Lower lobe of right lung (tissue), 2 donors: ENCODE measurements around the gene MLX. TPM values are rescaled to one million over a fixed set of nuclear protein-coding genes. Genes with fewer than 3 reads are reported as not detected.
"Not testable (repeated sequence)": the region's sequence is repeated elsewhere in the genome, so short reads cannot be mapped to it uniquely, and the experiment has no call there.

Experiments used
- ATAC-seq, 2 donors: fragments of 200-7000 bp; cut with Tn5 transposase; one replicate each; pipeline ENCODE4 v1.9.1; 2020 to 2022; ENCODE audit warnings: mild to moderate bottlenecking in 2 of 2, moderate library complexity in 2 of 2
- DNase-seq: peaks from one replicate; pipeline ENCODE4 v3.0.0-alpha.2; 2020
- H3K27ac ChIP-seq: fragments of 200-600 bp; one replicate; pipeline ENCODE4 v1.8.0; 2022
- H3K27me3 ChIP-seq: fragments of 200-600 bp; one replicate; pipeline ENCODE4 v1.8.0; 2022; ENCODE audit warnings: low read depth
- H3K36me3 ChIP-seq: fragments of 200-600 bp; one replicate; pipeline ENCODE4 v1.8.0; 2022; ENCODE audit warnings: mild to moderate bottlenecking
- H3K4me1 ChIP-seq: fragments of 200-600 bp; one replicate; pipeline ENCODE4 v1.8.0; 2022
- H3K4me3 ChIP-seq: fragments of 200-600 bp; one replicate; pipeline ENCODE4 v1.8.0; 2022; ENCODE audit warnings: mild to moderate bottlenecking
- H3K9me3 ChIP-seq: fragments of 200-600 bp; one replicate; pipeline ENCODE4 v1.8.0; 2022
- intact Hi-C: fragments of 100-400 bp; cut with DNase I; formaldehyde crosslinking; loops from one replicate; pipeline ENCODE4 v1.11.0; 2022
- total RNA-seq: library from RNA; stranded (reverse); fragmentation: NEBNext Ultra II Directional; extraction: Animal tissue kit (Norgen Biotek cat#: 25700); gene quantifications from one replicate; pipeline ENCODE4 v1.2.1, GENCODE V29; 2021
- TF ChIP-seq, protein P1 (sequence below): fragments of 200-600 bp; IDR thresholded peaks from one replicate; pipeline ENCODE4 v1.8.0; 2022; ENCODE audit warnings: antibody characterized with exemption, mild to moderate bottlenecking
- donor health status: DM: no; HTN: yes; CAD: no; lungs with severe emphysema.

MLX gene
- total RNA-seq, 1 donor from 2014 or later, result 70.5 TPM

- no peak overlapping the region for H3K27ac ChIP-seq
Measured at GRCh38 chr17:42548070-42548837, 18.6 kb upstream of the MLX start.

DNA sequence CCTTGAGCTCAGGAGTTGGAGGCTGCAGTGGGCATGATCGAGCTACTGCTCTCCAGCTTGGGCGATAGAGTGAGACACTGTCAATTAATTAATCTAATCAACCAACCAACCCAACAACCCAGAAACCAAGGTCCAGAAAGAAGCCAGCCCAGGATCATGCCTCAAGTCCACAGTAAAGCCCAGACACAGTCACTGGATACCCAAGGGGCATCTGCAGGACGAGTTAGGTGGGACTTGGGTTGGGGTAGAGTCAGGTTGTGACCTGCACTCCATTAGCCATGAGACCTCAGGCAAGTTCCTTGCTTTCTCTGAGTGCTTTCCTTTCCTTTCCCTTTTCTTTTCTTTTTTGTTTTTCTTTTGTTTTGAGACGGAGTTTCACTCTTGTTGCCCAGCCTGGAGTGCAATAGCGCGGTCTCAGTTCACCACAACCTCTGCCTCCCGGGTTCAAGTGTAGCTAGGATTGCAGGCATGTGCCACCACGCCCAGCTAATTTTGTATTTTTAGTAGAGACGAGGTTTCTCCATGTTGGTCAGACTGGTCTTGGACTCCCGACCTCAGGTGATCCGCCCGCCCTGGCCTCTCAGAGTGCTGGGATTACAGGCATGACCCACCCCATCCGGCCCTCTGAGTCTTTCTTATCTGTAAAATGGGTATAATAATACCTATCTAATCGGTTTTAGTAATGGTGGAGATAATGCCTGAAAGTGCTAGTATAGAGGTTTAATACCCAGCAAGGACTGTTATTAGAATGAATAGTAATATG, 17.7 kb upstream of the MLX start:
- ATAC-seq (no peak), DNase-seq (no peak)
- peaks cover 15% of the 10 kb centered on the region for H3K4me1 ChIP-seq
- H3K36me3 ChIP-seq, result peaks cover 16% of the 10 kb centered on the region
- H3K27ac ChIP-seq, result no peak overlapping the region
- no peak overlapping the region for H3K4me3 ChIP-seq
- H3K9me3 ChIP-seq, result no peaks in the 10 kb centered on the region
- intact Hi-C loops, result no loop called here
- no peaks in the 10 kb centered on the region for H3K27me3 ChIP-seq
- TF ChIP-seq, protein P1, sequence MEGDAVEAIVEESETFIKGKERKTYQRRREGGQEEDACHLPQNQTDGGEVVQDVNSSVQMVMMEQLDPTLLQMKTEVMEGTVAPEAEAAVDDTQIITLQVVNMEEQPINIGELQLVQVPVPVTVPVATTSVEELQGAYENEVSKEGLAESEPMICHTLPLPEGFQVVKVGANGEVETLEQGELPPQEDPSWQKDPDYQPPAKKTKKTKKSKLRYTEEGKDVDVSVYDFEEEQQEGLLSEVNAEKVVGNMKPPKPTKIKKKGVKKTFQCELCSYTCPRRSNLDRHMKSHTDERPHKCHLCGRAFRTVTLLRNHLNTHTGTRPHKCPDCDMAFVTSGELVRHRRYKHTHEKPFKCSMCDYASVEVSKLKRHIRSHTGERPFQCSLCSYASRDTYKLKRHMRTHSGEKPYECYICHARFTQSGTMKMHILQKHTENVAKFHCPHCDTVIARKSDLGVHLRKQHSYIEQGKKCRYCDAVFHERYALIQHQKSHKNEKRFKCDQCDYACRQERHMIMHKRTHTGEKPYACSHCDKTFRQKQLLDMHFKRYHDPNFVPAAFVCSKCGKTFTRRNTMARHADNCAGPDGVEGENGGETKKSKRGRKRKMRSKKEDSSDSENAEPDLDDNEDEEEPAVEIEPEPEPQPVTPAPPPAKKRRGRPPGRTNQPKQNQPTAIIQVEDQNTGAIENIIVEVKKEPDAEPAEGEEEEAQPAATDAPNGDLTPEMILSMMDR, result no peak

More at GRCh38 chr17:42548070-42548837, 18.6 kb upstream of the MLX start:
- DNase-seq (peak; percentile 89), ATAC-seq (peak; percentile 88 to 93)
- Histone ChIP-seq H3K27me3 (no peaks in the 10 kb centered on the region), H3K36me3 (peaks cover 24% of the 10 kb centered on the region), H3K9me3 (no peaks in the 10 kb centered on the region), H3K4me1 (peaks cover 6% of the 10 kb centered on the region), H3K4me3 (peak overlapping the region; percentile 42)
- intact Hi-C loops, result no loop called here
- TF ChIP-seq, protein P1, result peak; percentile 38

DNA sequence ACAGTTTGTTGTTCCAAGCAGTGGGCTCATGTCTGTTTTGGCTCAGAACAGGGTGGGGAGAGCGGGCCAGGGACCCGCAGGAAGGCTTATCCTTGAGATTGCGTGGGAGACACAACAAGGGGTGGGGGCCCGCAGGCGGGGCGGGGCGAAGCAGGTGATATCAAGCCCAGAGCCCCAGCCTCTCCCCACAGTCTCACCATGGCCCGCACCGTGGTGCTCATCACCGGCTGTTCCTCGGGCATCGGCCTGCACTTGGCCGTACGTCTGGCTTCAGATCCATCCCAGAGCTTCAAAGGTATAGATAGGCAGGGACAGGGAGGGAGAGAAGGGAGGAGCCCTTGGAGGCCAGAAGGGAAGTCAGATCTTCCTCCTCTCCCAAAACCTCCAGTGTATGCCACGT, 14.2 kb upstream of the MLX start, which contains the start of gene HSD17B1:
HSD17B1 (plus strand) TSS at position 188 of the 400 bp plus-strand sequence; CDS start at position 199, 11 bp downstream.
- H3K4me1 ChIP-seq, result peaks cover 23% of the 10 kb centered on the region
- peak within 1 kb of the TSS; percentile 89 for H3K4me3 ChIP-seq
- H3K27me3 ChIP-seq, intact Hi-C loops, DNase-seq, ATAC-seq, H3K36me3 ChIP-seq, H3K9me3 ChIP-seq: not testable (repeated sequence)
- H3K27ac ChIP-seq, result peak within 1 kb of the TSS; percentile 96

- Histone ChIP-seq H3K9me3 (no peaks in the 10 kb centered on the region), H3K27ac (peak overlapping the region; percentile 96), H3K36me3 (peaks cover 5% of the 10 kb centered on the region), H3K4me1 (peaks cover 23% of the 10 kb centered on the region), H3K27me3 (no peaks in the 10 kb centered on the region), H3K4me3 (peak overlapping the region; percentile 89)
- TF ChIP-seq, protein P1, result no peak
- no peak for DNase-seq
- intact Hi-C loops, result no loop called here
- ATAC-seq, result no peak
Measured at GRCh38 chr17:42553161-42553818, 13.6 kb upstream of the MLX start.

DNA sequence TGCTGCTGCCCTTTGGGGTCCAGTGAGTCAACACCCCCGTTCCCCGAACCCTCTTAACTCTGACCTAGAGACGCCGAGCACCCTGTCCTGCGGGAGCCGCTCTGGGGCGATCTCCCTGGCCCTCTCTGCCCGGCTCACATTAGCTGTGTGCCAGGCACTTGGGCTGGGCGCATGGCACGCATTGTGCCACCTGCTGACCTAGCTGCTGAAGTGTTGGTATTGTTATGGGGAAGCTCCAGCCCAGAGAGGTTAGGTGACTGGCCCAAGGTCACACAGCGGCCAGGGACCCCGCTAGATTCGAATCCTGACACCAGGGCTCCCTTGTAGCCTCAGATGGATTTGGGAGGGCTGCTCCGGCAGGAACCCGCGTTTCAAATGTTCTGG, 13.0 kb upstream of the MLX start:
- TF ChIP-seq, protein P1, result no peak
- intact Hi-C loops, result no loop called here
- DNase-seq, result no peak
- Histone ChIP-seq H3K27ac (peak overlapping the region; percentile 96), H3K9me3 (no peaks in the 10 kb centered on the region), H3K27me3 (no peaks in the 10 kb centered on the region), H3K36me3 (peaks cover 5% of the 10 kb centered on the region), H3K4me1 (peaks cover 19% of the 10 kb centered on the region), H3K4me3 (peak overlapping the region; percentile 89)
- ATAC-seq, result peak; percentile 47 to 52
